Measurements from ENCODE around the gene SP6.

The SP6 gene

DNA sequence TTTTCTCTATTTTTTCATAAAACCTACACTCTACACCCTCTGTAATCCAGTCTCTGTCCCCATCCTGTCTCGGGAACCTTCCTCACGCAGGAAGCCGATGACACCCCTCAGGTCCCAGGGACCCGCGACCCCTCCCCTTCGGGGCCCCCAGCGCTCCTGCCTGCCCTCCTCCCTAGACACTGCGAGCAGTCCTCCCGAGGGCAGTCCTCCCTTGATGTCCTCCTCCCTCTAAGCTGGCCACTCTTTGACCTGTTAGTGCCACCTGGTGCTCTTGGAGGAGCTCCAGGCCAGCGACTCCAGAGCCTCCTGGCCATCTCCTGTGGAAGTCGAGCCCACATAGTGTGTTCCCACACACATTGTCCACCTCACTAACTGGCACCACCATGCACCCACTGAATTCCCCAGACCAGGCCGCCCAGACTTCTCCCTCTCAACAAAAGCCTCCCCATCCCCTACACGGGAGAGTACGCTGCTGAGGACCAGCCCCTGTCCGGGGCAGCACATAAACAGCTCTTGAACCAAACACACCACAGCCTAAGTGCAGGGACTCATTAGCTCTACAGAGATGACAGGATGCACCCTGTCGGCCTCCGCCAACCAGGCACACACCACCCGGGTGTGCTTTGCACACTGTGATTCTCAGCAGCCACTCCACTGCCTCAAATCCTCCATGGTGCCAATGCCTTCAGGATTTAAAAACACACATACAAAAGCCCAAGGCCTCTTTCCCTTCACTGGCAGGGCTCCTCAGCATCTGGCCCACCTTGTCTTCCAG is 38.6 kb downstream of the SP6 start:
- no peak for DNase-seq (ENCODE audit: low read depth, low spot score)
- no peak overlapping the region for H3K4me3 ChIP-seq (ENCODE audit: low read depth, low read length)
- ChIA-PET POLR2A (no interaction called here), CTCF (interaction anchor here (2.3 kb wide), 1 partner anchor 10 kb away, joined by 8 read pairs; no protein-coding TSS in a partner anchor)
- TF ChIP-seq, protein P1, sequence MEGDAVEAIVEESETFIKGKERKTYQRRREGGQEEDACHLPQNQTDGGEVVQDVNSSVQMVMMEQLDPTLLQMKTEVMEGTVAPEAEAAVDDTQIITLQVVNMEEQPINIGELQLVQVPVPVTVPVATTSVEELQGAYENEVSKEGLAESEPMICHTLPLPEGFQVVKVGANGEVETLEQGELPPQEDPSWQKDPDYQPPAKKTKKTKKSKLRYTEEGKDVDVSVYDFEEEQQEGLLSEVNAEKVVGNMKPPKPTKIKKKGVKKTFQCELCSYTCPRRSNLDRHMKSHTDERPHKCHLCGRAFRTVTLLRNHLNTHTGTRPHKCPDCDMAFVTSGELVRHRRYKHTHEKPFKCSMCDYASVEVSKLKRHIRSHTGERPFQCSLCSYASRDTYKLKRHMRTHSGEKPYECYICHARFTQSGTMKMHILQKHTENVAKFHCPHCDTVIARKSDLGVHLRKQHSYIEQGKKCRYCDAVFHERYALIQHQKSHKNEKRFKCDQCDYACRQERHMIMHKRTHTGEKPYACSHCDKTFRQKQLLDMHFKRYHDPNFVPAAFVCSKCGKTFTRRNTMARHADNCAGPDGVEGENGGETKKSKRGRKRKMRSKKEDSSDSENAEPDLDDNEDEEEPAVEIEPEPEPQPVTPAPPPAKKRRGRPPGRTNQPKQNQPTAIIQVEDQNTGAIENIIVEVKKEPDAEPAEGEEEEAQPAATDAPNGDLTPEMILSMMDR (IDR thresholded peaks at IDR 0.05; ENCODE audit: insufficient read depth, low read length, missing control alignments) = no peak

DNA sequence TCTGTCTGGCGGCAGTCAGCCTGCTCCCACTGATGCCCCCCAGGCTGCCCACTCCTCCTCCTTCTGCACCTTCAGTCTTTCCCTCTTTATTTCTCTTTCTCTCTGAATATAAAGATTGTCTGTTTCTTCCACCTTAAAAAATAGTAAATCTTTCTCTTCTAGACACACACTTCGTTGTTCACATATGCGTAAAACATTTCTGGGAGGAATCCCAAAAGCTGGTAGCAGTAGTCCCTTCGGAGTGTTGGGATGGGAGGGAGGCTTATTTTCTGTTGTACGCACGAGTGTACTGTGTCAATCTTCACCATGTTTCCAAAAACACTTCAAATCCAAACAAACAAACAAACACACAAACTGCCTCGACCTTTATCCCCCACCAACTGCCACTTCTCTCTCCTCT is 39.3 kb downstream of the SP6 start:
- TF ChIP-seq, protein P1 (IDR thresholded peaks at IDR 0.05; ENCODE audit: insufficient read depth, low read length, missing control alignments) = no peak
- no peak overlapping the region for H3K4me3 ChIP-seq (ENCODE audit: low read depth, low read length)
- DNase-seq (ENCODE audit: low read depth, low spot score) = no peak
- ChIA-PET CTCF (interaction anchor here (2.3 kb wide), 1 partner anchor 10 kb away, joined by 8 read pairs; no protein-coding TSS in a partner anchor), POLR2A (no interaction called here)

- H3K4me3 ChIP-seq (ENCODE audit: low read depth, low read length) = no peak overlapping the region
- DNase-seq (ENCODE audit: low read depth, low spot score) = no peak
- POLR2A ChIA-PET = no interaction called here
- TF ChIP-seq, protein P1 (IDR thresholded peaks at IDR 0.05; ENCODE audit: insufficient read depth, low read length, missing control alignments) = no peak
- CTCF ChIA-PET = interaction anchor here (0.8 to 2.3 kb wide), 3 partner anchors 9 to 113 kb away, joined by 3 to 8 read pairs (median 3); partner anchors contain the start of gene OSBPL7
Measured at GRCh38 chr17:47810901-47811635, 39.9 kb downstream of the SP6 start.

DNA sequence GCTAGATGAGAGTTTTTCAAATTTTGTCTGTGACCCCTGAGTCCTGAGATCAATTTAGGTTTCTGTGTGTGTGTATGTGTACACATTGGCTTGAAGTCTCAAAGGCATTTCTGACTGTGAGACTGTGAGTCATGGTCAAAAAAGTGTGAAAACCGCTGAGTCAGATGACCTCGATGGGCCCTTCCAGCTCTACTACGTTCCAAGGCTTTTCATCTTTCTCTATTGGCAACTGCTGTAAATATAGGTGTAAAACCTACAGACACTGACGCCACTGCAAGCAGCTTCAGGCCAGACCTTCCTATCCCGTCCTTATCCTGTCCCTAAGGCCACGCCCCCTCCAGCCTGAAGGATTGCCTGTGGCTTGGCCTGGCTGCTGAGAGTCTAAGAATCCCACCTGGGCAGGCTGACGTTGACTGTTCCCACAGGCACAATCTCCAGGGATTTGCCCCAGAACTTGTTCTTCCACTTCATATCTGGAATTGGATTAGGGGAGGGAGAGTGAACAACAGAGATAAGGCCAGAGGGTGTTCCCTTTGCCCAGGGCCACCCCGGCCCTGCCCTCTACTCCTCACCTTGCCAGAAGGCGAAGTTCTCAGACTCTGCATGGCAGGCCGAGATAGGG is 40.7 kb downstream of the SP6 start:
- TF ChIP-seq, protein P1 (IDR thresholded peaks at IDR 0.05; ENCODE audit: insufficient read depth, low read length, missing control alignments) = no peak
- ChIA-PET POLR2A (no interaction called here), CTCF (interaction anchor here (0.8 to 2.3 kb wide), 4 partner anchors 8 to 113 kb away, joined by 3 to 8 read pairs (median 4); partner anchors contain the start of genes LRRC46, MRPL10 and OSBPL7)
- DNase-seq (ENCODE audit: low read depth, low spot score) = peak; percentile 60
- H3K4me3 ChIP-seq (ENCODE audit: low read depth, low read length) = no peak overlapping the region

DNA sequence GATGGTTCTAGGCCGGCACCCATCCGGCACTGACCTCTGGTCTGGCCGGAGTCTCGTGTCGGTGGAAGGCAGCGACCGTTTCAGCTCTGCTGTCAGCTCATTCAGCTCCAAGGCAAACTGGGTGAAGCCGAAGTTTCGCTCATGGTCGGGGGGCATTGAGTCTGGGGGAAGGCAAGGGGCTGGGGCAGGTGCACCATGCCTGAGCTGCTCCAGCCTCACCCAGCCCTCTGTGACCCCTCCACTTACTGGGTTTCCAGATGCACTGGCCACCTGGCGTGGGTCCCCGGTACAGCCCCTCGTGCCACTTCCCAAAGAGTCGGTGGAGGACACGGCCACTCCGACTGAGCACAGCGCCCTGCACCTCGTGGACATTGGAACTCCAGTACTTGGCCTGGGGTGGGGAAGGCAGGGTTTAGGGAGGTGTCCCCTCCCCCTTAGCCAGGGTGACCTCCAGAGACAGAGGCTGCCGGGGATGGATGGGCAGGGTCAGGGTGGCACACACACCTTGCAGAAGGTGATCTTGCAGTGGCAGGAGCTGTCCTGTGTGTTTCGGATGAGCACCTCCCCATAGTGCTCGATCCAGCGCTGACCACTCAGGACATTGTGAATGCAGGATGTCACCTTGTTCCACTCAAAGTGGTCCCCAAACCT is 42.0 kb downstream of the SP6 start:
- no peak overlapping the region for H3K4me3 ChIP-seq (ENCODE audit: low read depth, low read length)
- CTCF ChIA-PET = interaction anchor here (1.0 kb wide), 2 partner anchors 11 to 33 kb away, joined by 3 read pairs; no protein-coding TSS in a partner anchor
- POLR2A ChIA-PET = no interaction called here
- DNase-seq (ENCODE audit: low read depth, low spot score) = no peak
- TF ChIP-seq, protein P1 (IDR thresholded peaks at IDR 0.05; ENCODE audit: insufficient read depth, low read length, missing control alignments) = no peak
